ENCODE data around the gene CAMTA1. TPM values are rescaled to one million over a fixed set of nuclear protein-coding genes. Genes with fewer than 3 reads are reported as not detected.

The CAMTA1 gene
- total RNA-seq, 1 experiment from 2014 or later, result 85.2 TPM

- CTCF ChIA-PET, result no interaction called here
- no peaks in the 10 kb centered on the region for H3K36me3 ChIP-seq (ENCODE audit: insufficient read depth, low read length, poor library complexity, severe bottlenecking)
- no peak for DNase-seq (ENCODE audit: low spot score)
- intact Hi-C loops (cut with micrococcal nuclease; ENCODE audit: unreplicated experiment), result loop anchor here (10.0 kb wide), 1 partner anchor 175 kb away; no protein-coding TSS in a partner anchor
- H3K4me1 ChIP-seq (ENCODE audit: insufficient read depth, low read length, poor library complexity, severe bottlenecking), result no peaks in the 10 kb centered on the region
- POLR2A ChIA-PET (ENCODE audit: low non-redundant PET), result no interaction called here
- TF ChIP-seq EZH2 (IDR thresholded peaks at IDR 0.05; ENCODE audit: borderline replicate concordance, low read depth, low read length, poor library complexity, severe bottlenecking) (no peak), CTCF (conservative IDR thresholded peaks at IDR 0.05; ENCODE audit: low read depth, low read length) (no peak)
- no peaks in the 10 kb centered on the region for H3K9me3 ChIP-seq (ENCODE audit: low read depth, low read length, poor library complexity, severe bottlenecking)
- H3K4me3 ChIP-seq (ENCODE audit: low read depth, low read length, poor library complexity, severe bottlenecking), result no peak overlapping the region
- no peaks in the 10 kb centered on the region for H3K27me3 ChIP-seq (replicated peaks; ENCODE audit: insufficient read depth, low read depth, low read length, poor library complexity)
- no peak overlapping the region for H3K27ac ChIP-seq (ENCODE audit: low read depth, low read length, poor library complexity, severe bottlenecking)
- BruUV-seq (replicated peaks), result no TSS peak
These were observed 114.4 kb downstream of the CAMTA1 start for GRCh38 chr1:6899621-6900020.

DNA sequence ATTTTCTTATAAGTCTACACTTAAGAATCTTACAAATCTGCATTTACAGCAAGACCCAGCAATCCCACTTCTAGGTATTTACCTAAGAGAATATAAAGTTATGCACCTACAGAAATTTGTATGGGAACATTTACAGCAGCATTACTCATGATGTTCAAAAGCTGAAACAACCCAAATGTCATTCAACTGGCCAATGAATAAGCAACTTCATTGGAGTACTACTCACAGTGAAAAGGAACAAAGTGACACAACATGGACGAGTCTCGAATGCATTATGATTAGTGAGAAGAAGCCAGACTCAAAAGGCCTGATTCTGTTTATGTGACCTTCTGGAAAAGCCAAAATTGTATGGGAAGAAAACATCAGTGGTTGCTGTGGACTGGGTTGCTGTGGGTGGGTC, 116.9 kb downstream of the CAMTA1 start:
- POLR2A ChIA-PET (ENCODE audit: low non-redundant PET), result no interaction called here
- H3K4me3 ChIP-seq (ENCODE audit: low read depth, low read length, poor library complexity, severe bottlenecking), result no peak overlapping the region
- intact Hi-C loops (cut with micrococcal nuclease; ENCODE audit: unreplicated experiment), result no loop called here

DNA sequence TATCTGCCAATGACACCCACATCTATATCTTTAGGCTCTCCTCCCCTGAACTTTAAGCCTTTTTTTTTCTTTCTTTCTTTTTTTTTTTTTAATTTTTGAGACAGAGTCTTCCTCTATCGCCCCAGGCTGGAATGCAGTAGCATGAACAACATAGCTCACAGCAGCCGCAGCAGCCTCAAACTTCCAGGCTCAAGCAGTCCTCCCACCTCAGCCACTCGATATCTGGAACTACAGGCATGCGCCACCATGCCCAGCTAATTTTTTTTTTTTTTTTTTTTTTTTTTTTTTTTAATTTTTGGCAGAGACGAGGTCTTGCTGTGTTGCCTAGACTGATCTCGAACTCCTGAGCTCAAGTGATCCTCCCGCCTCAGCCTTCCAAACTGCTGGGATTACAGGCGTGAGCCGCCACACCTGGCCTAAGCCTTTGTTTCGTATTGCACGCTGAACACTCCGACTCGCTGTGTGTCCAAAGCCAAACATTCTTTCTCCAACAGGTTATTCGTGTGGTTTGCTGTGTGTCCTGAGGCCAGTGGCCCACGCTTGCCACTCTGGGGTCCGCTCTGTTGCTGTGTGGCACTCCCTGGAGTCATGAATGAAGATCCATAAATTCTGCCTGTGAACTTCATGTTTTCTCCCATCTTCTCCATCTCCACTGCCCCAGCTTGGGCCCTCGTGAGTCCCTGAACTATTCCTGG, 119.4 kb downstream of the CAMTA1 start:
- POLR2A ChIA-PET (ENCODE audit: low non-redundant PET), result no interaction called here

More for the DNA sequence above, 116.9 kb downstream of the CAMTA1 start:
- BruUV-seq (replicated peaks), result no TSS peak
- no peak overlapping the region for H3K27ac ChIP-seq (ENCODE audit: low read depth, low read length, poor library complexity, severe bottlenecking)
- no peaks in the 10 kb centered on the region for H3K4me1 ChIP-seq (ENCODE audit: insufficient read depth, low read length, poor library complexity, severe bottlenecking)
- H3K27me3 ChIP-seq (replicated peaks; ENCODE audit: insufficient read depth, low read depth, low read length, poor library complexity), result no peaks in the 10 kb centered on the region
- no peak for DNase-seq (ENCODE audit: low spot score)
- no peaks in the 10 kb centered on the region for H3K36me3 ChIP-seq (ENCODE audit: insufficient read depth, low read length, poor library complexity, severe bottlenecking)
- CTCF ChIA-PET, result no interaction called here
- H3K9me3 ChIP-seq (ENCODE audit: low read depth, low read length, poor library complexity, severe bottlenecking), result no peaks in the 10 kb centered on the region
- TF ChIP-seq EZH2 (IDR thresholded peaks at IDR 0.05; ENCODE audit: borderline replicate concordance, low read depth, low read length, poor library complexity, severe bottlenecking) (no peak), CTCF (conservative IDR thresholded peaks at IDR 0.05; ENCODE audit: low read depth, low read length) (no peak)

More for the DNA sequence above, 119.4 kb downstream of the CAMTA1 start:
- intact Hi-C loops (cut with micrococcal nuclease; ENCODE audit: unreplicated experiment), result no loop called here
- no peaks in the 10 kb centered on the region for H3K4me1 ChIP-seq (ENCODE audit: insufficient read depth, low read length, poor library complexity, severe bottlenecking)
- no peaks in the 10 kb centered on the region for H3K27me3 ChIP-seq (replicated peaks; ENCODE audit: insufficient read depth, low read depth, low read length, poor library complexity)
- H3K9me3 ChIP-seq (ENCODE audit: low read depth, low read length, poor library complexity, severe bottlenecking), result no peaks in the 10 kb centered on the region
- DNase-seq (ENCODE audit: low spot score), result no peak
- BruUV-seq (replicated peaks), result no TSS peak
- TF ChIP-seq CTCF (conservative IDR thresholded peaks at IDR 0.05; ENCODE audit: low read depth, low read length), result no peak
- no peak for TF ChIP-seq EZH2 (IDR thresholded peaks at IDR 0.05; ENCODE audit: borderline replicate concordance, low read depth, low read length, poor library complexity, severe bottlenecking)
- no peaks in the 10 kb centered on the region for H3K36me3 ChIP-seq (ENCODE audit: insufficient read depth, low read length, poor library complexity, severe bottlenecking)
- H3K4me3 ChIP-seq (ENCODE audit: low read depth, low read length, poor library complexity, severe bottlenecking), result no peak overlapping the region
- no peak overlapping the region for H3K27ac ChIP-seq (ENCODE audit: low read depth, low read length, poor library complexity, severe bottlenecking)
- CTCF ChIA-PET, result no interaction called here

Measured in A673 (cell line).